ENCODE data around the gene RPL32. TPM values are rescaled to one million over a fixed set of nuclear protein-coding genes. Genes with fewer than 3 reads are reported as not detected.

RPL32 gene
- total and polyA plus RNA-seq, 4 donors: 218 to 1,124 (median 577) TPM

DNA sequence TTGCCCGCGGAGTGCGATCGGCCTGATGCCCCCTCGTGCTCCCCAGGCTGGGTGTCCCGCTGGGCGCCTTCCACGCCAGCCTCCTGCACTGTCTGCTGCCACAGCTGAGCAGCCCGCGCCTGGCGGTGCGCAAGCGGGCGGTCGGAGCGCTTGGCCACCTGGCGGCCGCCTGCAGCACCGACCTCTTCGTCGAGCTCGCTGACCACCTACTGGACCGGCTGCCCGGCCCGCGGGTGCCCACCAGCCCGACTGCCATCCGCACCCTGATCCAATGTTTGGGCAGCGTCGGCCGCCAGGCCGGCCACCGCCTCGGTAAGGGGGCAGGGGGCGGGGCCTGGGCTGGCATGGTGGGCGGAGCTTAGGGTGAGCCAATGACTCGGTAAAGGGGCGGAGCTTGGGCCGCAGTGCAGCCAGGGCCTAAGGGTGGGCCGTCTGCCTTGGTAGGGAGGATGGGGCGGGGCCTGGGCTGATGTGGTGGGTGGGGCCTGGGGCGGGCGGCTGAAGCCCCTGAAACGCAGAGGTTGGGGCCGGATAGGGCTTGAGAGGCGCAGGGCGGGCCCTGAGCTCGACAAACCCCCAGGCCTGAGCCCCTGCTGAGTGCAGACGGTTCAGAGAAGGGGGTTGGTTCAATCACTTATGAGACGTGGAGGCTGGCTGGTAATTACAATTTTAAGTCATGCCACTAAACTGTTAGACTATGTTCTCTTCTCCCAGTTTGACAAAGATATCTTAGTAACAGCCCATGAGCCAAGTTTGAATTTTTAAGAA is 31.2 kb downstream of the RPL32 start:
- peak overlapping the region; percentile 46 to 66 (median 64) for H3K4me3 ChIP-seq (ENCODE audit: low read depth in 1 of 3, low read length in 3 of 3)
- WGBS: 2% methylated on average over 50 of the region's 50 CpGs
- H3K36me3 ChIP-seq (ENCODE audit: control insufficient read depth in 4 of 4, insufficient read depth in 3 of 4, low read depth in 1 of 4, low read length in 3 of 4): peaks cover 0 to 2% (median 0%) of the 10 kb centered on the region in 4 donors
- DNase-seq (ENCODE audit: low spot score): peak; percentile 99
- TF ChIP-seq, protein P1, sequence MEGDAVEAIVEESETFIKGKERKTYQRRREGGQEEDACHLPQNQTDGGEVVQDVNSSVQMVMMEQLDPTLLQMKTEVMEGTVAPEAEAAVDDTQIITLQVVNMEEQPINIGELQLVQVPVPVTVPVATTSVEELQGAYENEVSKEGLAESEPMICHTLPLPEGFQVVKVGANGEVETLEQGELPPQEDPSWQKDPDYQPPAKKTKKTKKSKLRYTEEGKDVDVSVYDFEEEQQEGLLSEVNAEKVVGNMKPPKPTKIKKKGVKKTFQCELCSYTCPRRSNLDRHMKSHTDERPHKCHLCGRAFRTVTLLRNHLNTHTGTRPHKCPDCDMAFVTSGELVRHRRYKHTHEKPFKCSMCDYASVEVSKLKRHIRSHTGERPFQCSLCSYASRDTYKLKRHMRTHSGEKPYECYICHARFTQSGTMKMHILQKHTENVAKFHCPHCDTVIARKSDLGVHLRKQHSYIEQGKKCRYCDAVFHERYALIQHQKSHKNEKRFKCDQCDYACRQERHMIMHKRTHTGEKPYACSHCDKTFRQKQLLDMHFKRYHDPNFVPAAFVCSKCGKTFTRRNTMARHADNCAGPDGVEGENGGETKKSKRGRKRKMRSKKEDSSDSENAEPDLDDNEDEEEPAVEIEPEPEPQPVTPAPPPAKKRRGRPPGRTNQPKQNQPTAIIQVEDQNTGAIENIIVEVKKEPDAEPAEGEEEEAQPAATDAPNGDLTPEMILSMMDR (IDR thresholded peaks at IDR 0.05; ENCODE audit: low read depth, low read length, missing input control): peak; percentile 47
- TF ChIP-seq RAD21 (IDR thresholded peaks at IDR 0.05): peak; percentile 59 to 72
- TF ChIP-seq, protein P2, sequence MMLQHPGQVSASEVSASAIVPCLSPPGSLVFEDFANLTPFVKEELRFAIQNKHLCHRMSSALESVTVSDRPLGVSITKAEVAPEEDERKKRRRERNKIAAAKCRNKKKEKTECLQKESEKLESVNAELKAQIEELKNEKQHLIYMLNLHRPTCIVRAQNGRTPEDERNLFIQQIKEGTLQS (IDR thresholded peaks at IDR 0.05): no peak
- peak; percentile 64 for TF ChIP-seq SP1 (IDR thresholded peaks at IDR 0.05)
- TF ChIP-seq, protein P3, sequence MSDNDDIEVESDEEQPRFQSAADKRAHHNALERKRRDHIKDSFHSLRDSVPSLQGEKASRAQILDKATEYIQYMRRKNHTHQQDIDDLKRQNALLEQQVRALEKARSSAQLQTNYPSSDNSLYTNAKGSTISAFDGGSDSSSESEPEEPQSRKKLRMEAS (IDR thresholded peaks at IDR 0.05): no peak
- no peak for TF ChIP-seq YY1 (IDR thresholded peaks at IDR 0.05)
- TF ChIP-seq, protein P4, sequence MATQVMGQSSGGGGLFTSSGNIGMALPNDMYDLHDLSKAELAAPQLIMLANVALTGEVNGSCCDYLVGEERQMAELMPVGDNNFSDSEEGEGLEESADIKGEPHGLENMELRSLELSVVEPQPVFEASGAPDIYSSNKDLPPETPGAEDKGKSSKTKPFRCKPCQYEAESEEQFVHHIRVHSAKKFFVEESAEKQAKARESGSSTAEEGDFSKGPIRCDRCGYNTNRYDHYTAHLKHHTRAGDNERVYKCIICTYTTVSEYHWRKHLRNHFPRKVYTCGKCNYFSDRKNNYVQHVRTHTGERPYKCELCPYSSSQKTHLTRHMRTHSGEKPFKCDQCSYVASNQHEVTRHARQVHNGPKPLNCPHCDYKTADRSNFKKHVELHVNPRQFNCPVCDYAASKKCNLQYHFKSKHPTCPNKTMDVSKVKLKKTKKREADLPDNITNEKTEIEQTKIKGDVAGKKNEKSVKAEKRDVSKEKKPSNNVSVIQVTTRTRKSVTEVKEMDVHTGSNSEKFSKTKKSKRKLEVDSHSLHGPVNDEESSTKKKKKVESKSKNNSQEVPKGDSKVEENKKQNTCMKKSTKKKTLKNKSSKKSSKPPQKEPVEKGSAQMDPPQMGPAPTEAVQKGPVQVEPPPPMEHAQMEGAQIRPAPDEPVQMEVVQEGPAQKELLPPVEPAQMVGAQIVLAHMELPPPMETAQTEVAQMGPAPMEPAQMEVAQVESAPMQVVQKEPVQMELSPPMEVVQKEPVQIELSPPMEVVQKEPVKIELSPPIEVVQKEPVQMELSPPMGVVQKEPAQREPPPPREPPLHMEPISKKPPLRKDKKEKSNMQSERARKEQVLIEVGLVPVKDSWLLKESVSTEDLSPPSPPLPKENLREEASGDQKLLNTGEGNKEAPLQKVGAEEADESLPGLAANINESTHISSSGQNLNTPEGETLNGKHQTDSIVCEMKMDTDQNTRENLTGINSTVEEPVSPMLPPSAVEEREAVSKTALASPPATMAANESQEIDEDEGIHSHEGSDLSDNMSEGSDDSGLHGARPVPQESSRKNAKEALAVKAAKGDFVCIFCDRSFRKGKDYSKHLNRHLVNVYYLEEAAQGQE (IDR thresholded peaks at IDR 0.05): peak; percentile 49
- peaks cover 0 to 7% (median 5%) of the 10 kb centered on the region in 4 donors for H3K4me1 ChIP-seq (ENCODE audit: control insufficient read depth in 4 of 4, insufficient read depth in 4 of 4, low read length in 3 of 4)
- peak overlapping the region; percentile 18 to 61 for H3K9ac ChIP-seq (ENCODE audit: low read depth in 1 of 2, low read length in 2 of 2)
- no peaks in the 10 kb centered on the region for H3K9me3 ChIP-seq (ENCODE audit: control insufficient read depth in 4 of 4, low read length in 3 of 4)
- peak overlapping the region; percentile 21 to 37 for H3K27ac ChIP-seq (ENCODE audit: low read depth in 1 of 2, low read length in 2 of 2)
- H3K27me3 ChIP-seq (ENCODE audit: control insufficient read depth in 4 of 4, insufficient read depth in 4 of 4, low read length in 3 of 4): no peaks in the 10 kb centered on the region

DNA sequence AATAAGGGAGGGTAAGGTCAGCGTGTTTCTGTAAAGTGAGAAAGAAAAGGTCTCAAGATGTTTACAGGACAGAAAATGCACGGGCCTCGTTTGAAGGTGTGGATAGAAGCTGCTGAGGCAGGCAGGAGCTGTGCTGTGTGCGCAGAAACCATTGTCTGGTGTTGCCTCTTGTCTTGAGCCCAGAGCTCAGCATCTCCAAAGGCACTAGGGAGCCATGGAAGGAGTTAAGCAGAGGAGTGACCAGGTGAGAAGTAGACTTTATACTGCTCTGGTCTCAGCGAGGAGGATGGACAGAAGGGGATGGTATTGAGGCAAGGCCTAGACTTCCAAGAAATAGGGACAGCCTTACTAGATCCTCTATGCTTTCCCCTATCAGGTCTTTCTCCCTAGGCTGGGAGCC is 31.9 kb downstream of the RPL32 start:
- Histone ChIP-seq H3K4me3 (ENCODE audit: low read depth in 1 of 3, low read length in 3 of 3) (peak overlapping the region in 1 of 3 donors; percentile 66), H3K27ac (ENCODE audit: low read depth in 1 of 2, low read length in 2 of 2) (peak overlapping the region in 1 of 2 donors; percentile 37), H3K9me3 (ENCODE audit: control insufficient read depth in 4 of 4, low read length in 3 of 4) (no peaks in the 10 kb centered on the region), H3K27me3 (ENCODE audit: control insufficient read depth in 4 of 4, insufficient read depth in 4 of 4, low read length in 3 of 4) (no peaks in the 10 kb centered on the region), H3K4me1 (ENCODE audit: control insufficient read depth in 4 of 4, insufficient read depth in 4 of 4, low read length in 3 of 4) (peaks cover 0 to 7% (median 5%) of the 10 kb centered on the region in 4 donors), H3K36me3 (ENCODE audit: control insufficient read depth in 4 of 4, insufficient read depth in 3 of 4, low read depth in 1 of 4, low read length in 3 of 4) (peaks cover 0 to under 1% (median 0%) of the 10 kb centered on the region in 4 donors), H3K9ac (ENCODE audit: low read depth in 1 of 2, low read length in 2 of 2) (peak overlapping the region; percentile 18 to 61)
- no peak for DNase-seq (ENCODE audit: low spot score)
- WGBS: 95% methylated on average over 5 of the region's 5 CpGs
- TF ChIP-seq, protein P1 (IDR thresholded peaks at IDR 0.05; ENCODE audit: low read depth, low read length, missing input control): no peak
- TF ChIP-seq HNF4G (IDR thresholded peaks at IDR 0.05) (no peak), FOXA2 (IDR thresholded peaks at IDR 0.05) (no peak), HNF4A (conservative IDR thresholded peaks at IDR 0.05) (no peak), JUND (IDR thresholded peaks at IDR 0.05) (no peak), YY1 (IDR thresholded peaks at IDR 0.05) (no peak), RXRA (IDR thresholded peaks at IDR 0.05) (no peak), TAF1 (conservative IDR thresholded peaks at IDR 0.05) (no peak), RAD21 (IDR thresholded peaks at IDR 0.05) (no peak), NR2F2 (IDR thresholded peaks at IDR 0.05) (no peak), GABPA (IDR thresholded peaks at IDR 0.05 in 1 of 2, conservative IDR thresholded peaks at IDR 0.05 in 1 of 2) (no peak), FOXA1 (IDR thresholded peaks at IDR 0.05) (no peak)
- TF ChIP-seq, protein P2 (IDR thresholded peaks at IDR 0.05): no peak
- TF ChIP-seq, protein P4 (IDR thresholded peaks at IDR 0.05): no peak
